HG02852 (cell line): ENCODE data around the gene KLF11.
A peak's percentile ranks its signal among the peaks of the same experiment; 100 is the strongest.
"Not testable (repeated sequence)": the region's sequence is repeated elsewhere in the genome, so short reads cannot be mapped to it uniquely, and the experiment has no call there.

Source experiments
- ATAC-seq: cut with Tn5 transposase; IDR thresholded peaks from one replicate; pipeline ENCODE4 v1.9.1; 2021; ENCODE audit warnings: mild to moderate bottlenecking, moderate library complexity; ENCODE audit not compliant: unreplicated experiment

KLF11 gene

GRCh38 chr2:10080536-10081304, 37.4 kb downstream of the KLF11 start:
- peak; percentile 16 for ATAC-seq

GRCh38 chr2:10083046-10083445, 39.7 kb downstream of the KLF11 start:
- no peak for ATAC-seq

DNA sequence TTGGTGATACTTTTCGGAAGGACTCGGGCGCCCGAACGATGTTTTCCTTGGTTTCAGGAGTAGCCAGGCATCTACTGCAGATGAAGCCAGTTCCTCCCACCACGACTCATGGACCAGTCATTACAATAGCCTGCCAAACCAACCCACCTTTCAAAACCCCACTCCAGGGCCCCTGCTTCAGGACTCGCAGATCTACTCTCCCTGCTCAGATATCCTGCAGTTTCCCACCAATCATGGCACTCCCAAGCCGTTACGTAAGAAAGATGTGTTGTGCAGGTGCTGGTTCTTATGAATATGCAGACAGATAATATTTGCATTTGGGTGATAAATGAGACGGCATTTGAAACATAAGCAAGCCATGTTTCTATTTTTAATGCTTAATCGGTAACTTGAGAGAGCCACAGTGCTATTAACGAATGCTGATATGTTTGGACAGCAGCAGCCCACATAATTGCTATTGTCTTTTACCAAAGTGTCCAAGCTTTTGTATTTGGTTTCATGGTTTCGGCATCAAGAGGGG, 40.4 kb downstream of the KLF11 start:
- no peak for ATAC-seq

DNA sequence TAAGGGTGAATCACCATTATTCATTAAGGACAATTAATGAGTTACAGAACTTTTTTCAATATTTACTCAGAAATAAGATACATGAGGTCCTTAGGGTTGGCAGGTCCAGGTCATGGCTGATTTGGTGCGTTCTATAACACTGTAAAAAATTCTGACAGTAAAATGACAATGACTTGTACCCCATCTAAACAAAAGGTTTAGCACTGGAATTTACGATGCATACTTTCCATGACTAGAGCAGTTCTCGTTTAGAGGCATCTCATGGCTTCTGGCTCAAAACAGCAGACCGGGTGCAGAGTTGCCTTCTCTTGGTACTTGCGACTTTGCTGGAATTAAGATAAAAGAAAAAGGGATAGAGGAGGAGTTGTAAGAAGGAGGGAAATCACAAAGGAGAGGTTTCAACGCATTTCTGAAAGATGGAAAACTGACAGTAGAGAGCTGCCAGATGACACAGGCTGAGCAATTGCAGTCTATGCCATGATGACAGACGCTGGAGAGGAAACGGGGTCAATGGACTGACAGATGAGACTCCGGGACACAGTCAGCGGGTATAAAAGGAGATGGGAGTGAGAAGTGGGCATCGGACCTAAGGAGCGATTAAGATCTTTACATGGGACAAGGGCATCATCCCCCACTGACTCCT, 41.0 kb downstream of the KLF11 start:
- no peak for ATAC-seq

- ATAC-seq: no peak
Observed at GRCh38 chr2:10085043-10085667, 41.8 kb downstream of the KLF11 start.

- ATAC-seq: no peak
Observed at GRCh38 chr2:10085668-10086059, 42.3 kb downstream of the KLF11 start.

DNA sequence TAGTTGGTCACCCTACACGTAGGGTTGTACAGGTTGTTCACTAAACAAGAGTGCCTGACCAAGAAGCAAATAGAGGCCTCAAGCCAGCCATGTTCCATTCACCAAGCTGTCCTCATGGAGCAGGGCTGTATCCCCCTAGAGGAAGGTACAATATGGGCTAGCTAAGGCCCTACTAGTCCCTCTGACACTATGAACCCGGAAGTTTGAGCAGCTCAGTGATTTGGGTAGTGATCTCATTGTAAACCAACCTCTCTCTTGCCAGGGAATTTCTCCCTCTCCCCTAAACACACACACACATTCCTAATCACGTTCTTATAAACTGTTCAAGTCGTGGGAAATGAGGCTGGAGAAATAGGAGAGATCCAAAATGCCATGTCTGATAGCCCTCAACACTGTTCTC, 43.6 kb downstream of the KLF11 start:
- no peak for ATAC-seq

DNA sequence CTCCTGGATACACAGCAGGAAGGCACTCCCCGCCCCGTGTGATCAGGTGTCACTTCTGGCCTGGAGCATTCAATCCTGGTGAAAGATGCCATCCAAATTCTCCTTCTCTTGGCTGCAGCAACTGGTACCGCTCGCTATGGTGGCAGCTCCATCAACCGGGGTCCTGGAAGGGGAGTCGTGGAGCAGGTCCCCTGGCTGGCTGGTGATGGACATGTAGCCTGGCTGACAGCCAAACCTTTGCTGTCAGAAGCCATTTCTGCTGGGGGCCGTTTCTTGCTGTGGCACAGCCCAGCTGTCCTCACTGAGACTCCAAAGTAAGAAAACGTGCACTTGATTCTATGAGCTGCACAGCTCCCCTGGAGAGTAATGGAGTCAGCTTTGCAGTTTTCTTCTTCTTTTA, 44.0 kb downstream of the KLF11 start:
- no peak for ATAC-seq

DNA sequence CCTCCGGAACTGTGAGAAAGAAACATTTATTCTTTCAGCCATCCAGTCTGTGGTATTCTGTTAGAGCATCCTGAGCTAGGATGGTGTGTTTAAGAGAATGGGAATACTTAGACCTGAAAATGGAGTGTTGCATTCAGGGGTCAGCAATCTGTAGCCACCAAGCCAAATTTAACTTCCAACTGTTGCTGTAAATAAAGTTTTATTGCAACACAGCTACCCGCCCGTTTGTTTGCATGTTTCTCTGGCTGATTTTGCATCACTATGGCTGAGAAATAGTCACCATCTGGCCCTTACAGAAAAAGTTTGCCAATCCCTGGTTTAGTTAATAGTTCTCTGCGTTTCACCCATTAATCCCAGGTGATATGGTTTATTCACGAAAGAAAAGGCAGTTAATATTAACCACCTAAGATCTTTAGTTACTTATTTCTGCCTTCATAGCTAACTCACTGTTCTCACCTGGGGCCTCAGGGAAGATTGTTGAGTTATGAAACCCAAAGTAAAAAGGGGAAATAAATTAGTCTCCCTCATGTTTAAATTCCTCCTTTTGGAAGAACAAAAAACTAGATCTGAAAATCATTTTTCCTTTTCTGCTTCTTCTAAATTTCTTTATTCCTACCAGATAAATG, 46.3 kb downstream of the KLF11 start:
- ATAC-seq: no peak

DNA sequence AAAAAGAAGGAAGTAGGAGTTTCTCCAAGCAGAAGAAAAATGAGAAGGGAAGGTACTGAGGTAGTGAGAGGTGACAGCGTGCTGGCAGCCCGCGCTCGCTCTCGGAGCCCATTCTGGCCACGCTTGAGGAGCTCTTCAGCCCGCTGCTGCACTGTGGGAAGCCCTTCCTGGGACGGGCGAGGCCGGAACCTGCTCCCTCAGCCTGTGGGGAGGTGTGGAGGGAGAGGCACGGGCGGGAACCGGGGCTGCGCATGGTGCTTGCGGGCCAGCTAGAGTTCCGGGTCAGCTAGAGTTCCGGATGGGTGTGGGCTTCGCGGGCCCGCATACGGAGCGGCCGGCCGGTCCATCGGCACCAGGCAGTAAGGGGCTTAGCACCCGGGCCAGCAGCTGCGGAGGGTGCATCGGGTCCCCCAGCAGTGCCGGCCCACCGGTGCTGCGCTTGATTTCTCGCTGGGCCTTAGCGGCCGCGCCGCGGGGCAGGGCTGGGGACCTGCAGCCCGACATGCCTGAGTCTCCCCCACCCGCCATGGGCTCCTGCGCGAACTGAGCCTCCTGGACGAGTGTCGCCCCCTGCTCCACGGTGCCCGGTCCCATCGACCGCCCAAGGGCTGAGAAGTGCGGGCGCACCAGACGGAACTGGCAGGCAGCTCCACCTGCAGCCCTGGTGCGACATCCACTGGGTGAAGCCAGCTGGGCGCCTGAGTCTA, 48.0 kb downstream of the KLF11 start:
- ATAC-seq: peak; percentile 37

DNA sequence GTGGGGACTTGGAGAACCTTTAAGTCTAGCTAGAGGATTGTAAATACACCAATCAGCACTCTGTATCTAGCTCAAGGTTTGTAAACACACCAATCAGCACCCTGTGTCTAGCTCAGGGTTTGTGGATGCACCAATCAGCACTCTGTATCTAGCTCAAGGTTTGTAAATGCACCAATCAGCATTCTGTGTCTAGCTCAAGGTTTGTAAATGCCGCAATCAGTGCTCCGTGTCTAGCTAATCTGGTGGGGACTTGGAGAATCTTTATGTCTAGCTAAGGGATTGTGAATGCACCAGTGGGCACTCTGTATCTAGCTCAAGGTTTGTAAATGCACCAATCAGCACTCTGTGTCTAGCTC, 48.5 kb downstream of the KLF11 start:
- ATAC-seq: not testable (repeated sequence)

GRCh38 chr2:10094271-10094814, 51.0 kb downstream of the KLF11 start:
- no peak for ATAC-seq

- ATAC-seq: no peak
Observed at GRCh38 chr2:10095175-10095574, 51.8 kb downstream of the KLF11 start.

- ATAC-seq: no peak
Observed at GRCh38 chr2:10096641-10097040, 53.3 kb downstream of the KLF11 start.

- peak; percentile 65 for ATAC-seq
Observed at GRCh38 chr2:10097352-10098148, 54.2 kb downstream of the KLF11 start.

GRCh38 chr2:10101491-10101890, 58.1 kb downstream of the KLF11 start:
- no peak for ATAC-seq

DNA sequence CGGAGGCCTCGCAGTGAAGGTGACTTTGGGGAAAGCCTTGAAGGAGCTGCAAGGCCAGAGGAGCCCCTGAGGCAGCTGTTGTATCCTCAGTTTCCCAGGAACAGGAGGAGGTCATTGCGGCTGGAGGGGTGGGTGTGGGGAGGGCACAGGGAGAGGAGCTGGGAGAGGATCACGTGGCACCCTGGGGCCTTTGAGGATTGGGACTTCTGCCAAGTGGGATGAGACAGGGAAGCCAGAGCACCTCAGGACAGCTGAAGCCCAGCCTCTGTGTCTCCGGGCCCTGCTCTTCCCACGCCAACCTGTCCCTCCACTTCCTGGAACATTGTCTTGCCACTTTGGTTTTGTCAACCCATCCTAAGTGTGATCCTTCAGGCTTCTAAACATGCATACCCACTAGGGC, 59.8 kb downstream of the KLF11 start:
- no peak for ATAC-seq
